Measurements from ENCODE around the gene PIK3C2G.

- TF ChIP-seq REST (IDR thresholded peaks at IDR 0.05; ENCODE audit: insufficient read depth in 1 of 2, low read depth in 2 of 2, low read length in 2 of 2) (no peak), TAF1 (IDR thresholded peaks at IDR 0.05; ENCODE audit: borderline replicate concordance, insufficient read depth, low read length) (no peak), POLR2AphosphoS5 (IDR thresholded peaks at IDR 0.05; ENCODE audit: low read depth, low read length) (no peak), SIN3A (IDR thresholded peaks at IDR 0.05; ENCODE audit: borderline replicate concordance, insufficient read depth, low read length) (no peak), FOXP2 (optimal IDR thresholded peaks at IDR 0.05; ENCODE audit: borderline replicate concordance, extremely low read depth, extremely low read length, insufficient read depth) (no peak)
These were observed 150.1 kb downstream of the PIK3C2G start for GRCh38 chr12:18411453-18411852.

Data from PFSK-1 (cell line).